GM10266 (cell line): ENCODE results near the gene DACH2.
"Not testable (repeated sequence)": the region's sequence is repeated elsewhere in the genome, so short reads cannot be mapped to it uniquely, and the experiment has no call there.

Experiments
- DNase-seq: peaks from one replicate; pipeline ENCODE4 v3.0.0; 2012; ENCODE audit errors: extremely low spot score
- TF ChIP-seq, protein P1 (sequence below): IDR thresholded peaks from 2 replicates; pipeline ENCODE4 v1.5.1; 2012; ENCODE audit warnings: mild to moderate bottlenecking, low read depth; ENCODE audit not compliant: control insufficient read depth, insufficient read depth; ENCODE audit errors: missing control alignments

Gene DACH2

DNA sequence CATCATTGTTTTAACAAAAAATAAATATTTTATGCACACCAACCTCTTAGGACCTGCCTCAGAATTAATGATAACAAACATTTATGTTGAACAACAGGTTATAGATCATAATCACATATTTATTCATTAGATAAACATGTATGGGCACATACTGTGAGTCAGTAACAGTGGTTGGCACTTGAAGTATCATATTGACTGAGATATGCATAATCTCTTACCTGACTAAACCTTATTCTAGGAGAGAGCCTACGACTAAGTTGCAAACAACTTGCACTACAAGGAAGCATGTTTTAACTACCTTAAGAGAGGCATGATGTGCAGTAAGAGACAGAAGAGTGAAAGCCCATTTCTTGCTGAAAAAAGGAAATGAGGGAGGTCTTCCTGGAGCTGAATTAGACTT, 6.5 kb upstream of the DACH2 start:
- TF ChIP-seq, protein P1, sequence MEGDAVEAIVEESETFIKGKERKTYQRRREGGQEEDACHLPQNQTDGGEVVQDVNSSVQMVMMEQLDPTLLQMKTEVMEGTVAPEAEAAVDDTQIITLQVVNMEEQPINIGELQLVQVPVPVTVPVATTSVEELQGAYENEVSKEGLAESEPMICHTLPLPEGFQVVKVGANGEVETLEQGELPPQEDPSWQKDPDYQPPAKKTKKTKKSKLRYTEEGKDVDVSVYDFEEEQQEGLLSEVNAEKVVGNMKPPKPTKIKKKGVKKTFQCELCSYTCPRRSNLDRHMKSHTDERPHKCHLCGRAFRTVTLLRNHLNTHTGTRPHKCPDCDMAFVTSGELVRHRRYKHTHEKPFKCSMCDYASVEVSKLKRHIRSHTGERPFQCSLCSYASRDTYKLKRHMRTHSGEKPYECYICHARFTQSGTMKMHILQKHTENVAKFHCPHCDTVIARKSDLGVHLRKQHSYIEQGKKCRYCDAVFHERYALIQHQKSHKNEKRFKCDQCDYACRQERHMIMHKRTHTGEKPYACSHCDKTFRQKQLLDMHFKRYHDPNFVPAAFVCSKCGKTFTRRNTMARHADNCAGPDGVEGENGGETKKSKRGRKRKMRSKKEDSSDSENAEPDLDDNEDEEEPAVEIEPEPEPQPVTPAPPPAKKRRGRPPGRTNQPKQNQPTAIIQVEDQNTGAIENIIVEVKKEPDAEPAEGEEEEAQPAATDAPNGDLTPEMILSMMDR = no peak
- no peak for DNase-seq

DNA sequence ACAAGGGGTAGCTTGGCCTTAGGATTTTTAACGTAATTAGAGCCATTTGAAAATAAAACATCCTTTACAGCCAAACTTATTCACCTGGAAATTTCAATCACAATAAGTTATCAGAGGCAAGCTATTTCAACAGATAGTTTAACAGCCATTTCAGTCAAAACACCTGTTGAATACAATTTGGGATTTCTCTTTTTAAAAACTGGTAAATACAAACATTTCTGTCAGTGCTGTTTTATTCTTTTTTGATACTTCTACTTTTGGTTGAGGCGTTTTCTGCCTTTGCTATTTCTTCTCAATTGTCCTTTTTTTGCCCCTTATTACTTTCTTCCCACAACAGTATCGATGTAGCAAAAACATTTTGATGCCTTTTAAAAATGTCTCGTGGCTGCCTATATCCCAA, 2.1 kb upstream of the DACH2 start:
- TF ChIP-seq, protein P1 = no peak
- no peak for DNase-seq

DNA sequence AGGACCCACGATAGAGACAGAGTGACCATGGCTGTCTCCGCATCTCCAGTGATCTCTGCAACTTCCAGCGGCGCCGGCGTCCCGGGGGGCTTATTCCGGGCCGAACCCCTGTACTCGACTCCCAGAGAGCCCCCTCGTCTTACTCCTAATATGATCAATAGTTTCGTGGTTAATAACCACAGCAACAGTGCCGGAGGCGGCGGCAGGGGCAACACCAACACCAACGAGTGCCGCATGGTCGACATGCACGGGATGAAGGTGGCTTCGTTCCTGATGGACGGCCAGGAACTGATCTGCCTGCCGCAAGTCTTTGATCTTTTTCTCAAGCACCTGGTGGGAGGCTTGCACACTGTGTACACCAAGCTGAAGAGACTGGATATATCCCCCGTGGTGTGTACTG, 343 bp downstream of the DACH2 start:
- TF ChIP-seq, protein P1 = no peak
- no peak for DNase-seq

DNA sequence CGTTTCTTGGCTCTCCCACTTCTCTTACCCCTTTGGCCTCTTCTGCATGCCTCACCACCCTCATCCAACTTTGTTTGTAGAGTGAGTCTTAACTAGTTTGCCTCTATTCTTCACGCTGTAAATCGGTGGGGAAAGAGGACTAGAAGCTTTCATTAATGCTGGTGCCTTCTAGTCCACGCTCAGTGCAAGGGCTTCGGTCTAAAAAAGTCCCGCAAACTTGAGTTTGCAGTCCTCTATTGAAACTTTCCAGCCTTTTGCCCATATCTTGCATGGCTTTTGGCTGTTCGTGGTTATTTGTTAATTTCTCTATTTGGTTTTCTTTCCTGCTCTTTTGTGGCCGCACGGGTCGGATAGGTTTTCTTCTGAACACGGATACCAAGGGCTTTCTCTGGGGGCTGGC, 868 bp downstream of the DACH2 start:
- TF ChIP-seq, protein P1 = no peak
- DNase-seq = no peak

DNA sequence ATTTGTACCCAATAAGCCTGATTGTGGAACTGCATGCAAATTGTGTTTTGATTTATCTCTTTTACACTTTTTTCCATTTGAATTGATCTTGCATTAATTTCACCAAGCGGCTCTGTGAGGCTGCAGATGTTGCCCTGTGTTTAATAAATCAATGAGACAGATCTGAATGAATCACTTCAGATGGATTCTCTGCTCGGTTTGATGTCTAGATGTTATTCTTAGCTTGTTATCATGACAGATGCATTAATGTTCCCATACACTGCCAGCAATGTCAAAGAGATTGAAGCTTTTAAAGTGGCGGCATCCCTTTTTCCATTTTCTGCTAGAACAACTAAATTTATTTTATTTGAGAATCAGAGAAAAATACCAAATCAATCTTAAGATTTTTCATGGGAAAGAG, 6.3 kb downstream of the DACH2 start:
- TF ChIP-seq, protein P1 = no peak
- no peak for DNase-seq

DNA sequence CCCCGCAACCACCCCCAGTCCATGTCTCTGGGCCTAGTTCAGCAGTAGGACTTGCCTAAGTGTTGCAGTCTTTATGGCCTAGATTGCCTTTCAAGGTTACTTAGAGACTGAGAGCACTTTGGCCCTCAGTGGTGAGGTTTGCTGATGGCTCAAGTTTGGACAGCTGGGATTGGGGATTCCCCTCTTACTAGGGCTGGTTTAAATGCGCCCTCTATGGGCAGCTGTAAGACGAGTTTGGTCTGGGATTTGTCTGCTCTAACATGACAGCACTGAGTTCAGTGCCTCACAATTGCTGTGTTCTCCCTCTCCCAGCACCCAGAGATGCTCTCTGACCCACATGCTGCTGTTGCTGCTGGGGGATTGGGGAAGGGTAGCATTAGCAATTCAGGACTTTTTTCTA, 23.1 kb downstream of the DACH2 start:
- no peak for DNase-seq
- TF ChIP-seq, protein P1 = peak; percentile 23

DNA sequence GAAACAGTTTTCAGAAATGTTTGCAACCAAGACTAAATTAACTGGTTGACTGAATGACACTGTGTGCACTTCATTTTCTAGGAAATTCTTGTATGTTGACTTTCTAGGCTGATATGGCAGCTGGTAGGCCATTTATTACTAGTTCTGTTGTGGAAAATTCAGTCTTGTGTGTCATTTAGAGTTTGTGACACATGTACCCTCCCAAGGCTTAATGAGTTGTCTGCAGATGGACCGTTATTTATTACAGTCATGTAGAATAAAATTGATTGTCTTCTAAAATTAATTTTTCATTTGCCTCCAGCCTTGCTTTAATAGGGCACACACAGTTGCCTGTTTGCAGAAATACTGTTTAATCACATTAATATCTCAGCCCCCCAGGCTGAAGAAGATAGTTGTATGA, 30.7 kb downstream of the DACH2 start:
- TF ChIP-seq, protein P1 = no peak
- DNase-seq = no peak

DNA sequence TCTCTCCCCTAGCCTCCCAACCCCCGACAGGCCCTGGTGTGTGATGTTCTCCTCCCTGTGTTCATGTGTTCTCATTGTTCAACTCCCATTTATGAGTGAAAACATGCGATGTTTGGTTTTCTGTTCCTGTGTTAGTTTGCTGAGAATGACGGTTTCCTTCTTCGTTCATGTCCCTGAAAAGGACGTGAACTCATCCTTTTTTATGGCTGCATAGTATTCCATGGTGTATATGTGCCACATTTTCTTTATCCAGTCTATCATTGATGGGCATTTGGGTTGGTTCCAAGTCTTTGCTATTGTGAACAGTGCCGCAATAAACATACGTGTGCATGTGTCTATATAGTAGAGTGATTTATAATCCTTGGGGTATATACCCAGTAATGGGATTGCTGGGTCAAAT, 33.1 kb downstream of the DACH2 start:
- not testable (repeated sequence) for DNase-seq
